ENCODE measurements around the gene TFF2. TPM values are rescaled to one million over a fixed set of nuclear protein-coding genes. Genes with fewer than 3 reads are reported as not detected.

The TFF2 gene
- polyA plus RNA-seq, 3 donors: not detected

DNA sequence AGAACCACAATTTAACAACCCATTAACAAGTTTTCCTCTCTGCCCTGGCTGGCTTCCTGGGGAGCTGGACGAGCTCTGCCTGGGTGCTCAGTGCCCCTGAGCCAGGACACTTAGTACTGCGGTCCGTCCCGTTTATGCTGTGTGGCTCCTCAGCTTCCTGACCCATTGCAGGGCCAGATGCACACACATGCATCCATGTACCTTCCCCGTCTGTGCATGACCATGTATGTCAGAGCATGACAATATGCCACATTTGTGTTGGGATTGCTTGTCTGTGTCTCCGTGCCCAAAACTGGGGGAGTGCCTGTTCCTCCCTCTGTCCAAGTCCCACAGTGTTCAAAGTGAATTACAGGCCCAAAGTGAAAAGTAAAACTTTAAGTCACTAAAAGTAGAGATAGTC, 25.9 kb downstream of the TFF2 start:
- DNase-seq (ENCODE audit: low read depth in 3 of 3, low spot score in 2 of 3): no peak

DNA sequence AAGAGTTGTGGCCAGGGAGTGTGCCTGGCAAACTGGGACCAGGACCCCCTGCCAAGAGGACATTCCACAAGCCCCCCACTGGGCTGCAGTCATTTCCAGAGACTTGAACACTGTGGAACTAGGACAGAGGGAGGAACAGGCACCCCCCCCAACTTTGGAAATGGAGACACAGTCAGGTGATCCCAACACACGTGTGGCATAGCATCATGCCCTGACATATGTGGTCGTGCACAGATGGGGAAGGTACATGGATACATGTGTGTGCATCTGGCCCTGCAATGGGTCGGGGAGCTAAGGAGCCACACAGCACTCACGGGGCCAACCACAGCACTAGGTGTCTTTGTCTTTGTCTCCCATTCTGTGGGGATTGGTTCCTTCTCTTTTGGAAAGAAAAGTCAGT, 28.9 kb downstream of the TFF2 start:
- DNase-seq (ENCODE audit: low read depth in 3 of 3, low spot score in 2 of 3): no peak

DNA sequence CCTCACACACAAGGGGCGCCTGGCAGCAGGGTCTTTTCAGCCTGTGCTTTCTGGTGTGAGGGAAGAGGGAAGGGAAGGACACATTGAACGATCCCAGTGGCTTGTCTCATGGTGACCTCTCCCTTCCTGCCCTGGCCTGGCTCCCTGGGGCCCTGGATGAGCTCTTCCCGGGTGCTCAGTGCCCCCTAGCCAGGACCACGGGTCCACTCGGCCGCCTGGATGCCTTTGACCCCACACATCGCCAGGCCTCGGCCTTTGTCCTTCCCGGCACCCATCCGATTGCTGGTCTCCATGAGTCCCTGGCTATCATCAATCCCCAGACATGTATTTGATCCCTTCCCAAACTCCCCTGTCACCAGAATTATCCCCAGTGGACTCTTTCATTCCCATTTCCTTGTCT, 29.6 kb downstream of the TFF2 start:
- no peak for DNase-seq (ENCODE audit: low read depth in 3 of 3, low spot score in 2 of 3)

GRCh38 chr21:42320791-42321190, 30.0 kb downstream of the TFF2 start:
- DNase-seq (ENCODE audit: low read depth in 3 of 3, low spot score in 2 of 3): no peak

GRCh38 chr21:42319851-42320572, 30.8 kb downstream of the TFF2 start:
- no peak for DNase-seq (ENCODE audit: low read depth in 3 of 3, low spot score in 2 of 3)

DNA sequence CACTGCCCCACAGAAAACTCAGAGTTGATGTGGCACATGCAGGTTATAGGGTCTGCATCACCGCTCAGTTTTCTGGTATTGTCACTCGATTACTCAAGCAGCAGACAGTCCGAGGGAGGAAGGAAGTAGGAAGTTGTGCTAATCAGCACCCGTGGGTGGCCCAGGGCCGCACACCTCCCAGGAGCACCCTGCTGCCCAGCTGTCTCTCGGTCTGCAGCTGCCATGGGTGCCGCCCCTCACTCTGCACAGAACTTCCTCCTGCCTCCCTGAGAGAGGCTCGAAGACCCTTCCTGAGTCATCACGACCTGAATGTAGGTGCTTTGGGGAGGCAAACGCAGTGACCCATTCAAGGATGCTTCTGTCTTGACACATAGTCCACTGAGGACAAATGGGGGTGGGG, 31.4 kb downstream of the TFF2 start:
- no peak for DNase-seq (ENCODE audit: low read depth in 3 of 3, low spot score in 2 of 3)

- no peak for DNase-seq (ENCODE audit: low read depth in 3 of 3, low spot score in 2 of 3)
Observed at GRCh38 chr21:42317826-42318746, 32.7 kb downstream of the TFF2 start.

GRCh38 chr21:42317341-42317741, 33.5 kb downstream of the TFF2 start:
- DNase-seq (ENCODE audit: low read depth in 3 of 3, low spot score in 2 of 3): no peak

- DNase-seq (ENCODE audit: low read depth in 3 of 3, low spot score in 2 of 3): no peak
Observed at GRCh38 chr21:42316891-42317290, 33.9 kb downstream of the TFF2 start.

DNA sequence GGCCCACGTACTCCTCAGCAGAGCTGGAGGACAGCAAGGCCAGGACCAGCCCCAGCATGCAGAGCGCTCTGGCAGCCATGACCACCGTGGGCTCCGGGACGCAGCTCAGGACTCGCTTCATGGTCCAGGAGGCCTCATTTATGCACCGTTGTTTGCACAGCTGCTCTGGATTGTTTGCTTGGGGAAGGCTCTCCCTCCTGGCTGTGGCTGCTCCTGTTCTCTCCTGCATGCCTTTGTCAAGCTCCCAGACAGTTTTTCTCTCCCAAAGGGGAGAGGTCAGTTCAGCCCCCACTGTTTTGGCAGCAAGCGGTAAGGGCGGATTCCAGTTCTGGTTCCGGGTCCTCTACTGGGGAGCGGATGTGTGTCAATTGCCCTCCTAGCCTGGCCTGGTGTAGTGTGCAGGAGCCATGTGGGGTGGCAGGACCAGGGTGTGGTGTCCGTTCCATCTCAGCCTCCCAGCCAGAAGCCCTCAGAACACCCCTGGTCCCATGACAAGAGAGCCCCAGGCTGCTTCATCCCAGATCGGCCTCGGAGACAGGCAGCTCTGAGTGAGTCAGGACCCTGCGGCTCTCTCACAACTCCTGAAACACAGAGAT, 35.4 kb downstream of the TFF2 start, which contains the start of gene TFF3:
Gene TFF3 (minus strand): TSS at position 114 of the 596 bp plus-strand sequence. CDS start 35 bp downstream, at position 79.
- DNase-seq (ENCODE audit: low read depth in 3 of 3, low spot score in 2 of 3): peak in 2 of 3 donors; percentile 34 to 51

GRCh38 chr21:42314616-42315295, 36.0 kb downstream of the TFF2 start:
- no peak for DNase-seq (ENCODE audit: low read depth in 3 of 3, low spot score in 2 of 3)

DNA sequence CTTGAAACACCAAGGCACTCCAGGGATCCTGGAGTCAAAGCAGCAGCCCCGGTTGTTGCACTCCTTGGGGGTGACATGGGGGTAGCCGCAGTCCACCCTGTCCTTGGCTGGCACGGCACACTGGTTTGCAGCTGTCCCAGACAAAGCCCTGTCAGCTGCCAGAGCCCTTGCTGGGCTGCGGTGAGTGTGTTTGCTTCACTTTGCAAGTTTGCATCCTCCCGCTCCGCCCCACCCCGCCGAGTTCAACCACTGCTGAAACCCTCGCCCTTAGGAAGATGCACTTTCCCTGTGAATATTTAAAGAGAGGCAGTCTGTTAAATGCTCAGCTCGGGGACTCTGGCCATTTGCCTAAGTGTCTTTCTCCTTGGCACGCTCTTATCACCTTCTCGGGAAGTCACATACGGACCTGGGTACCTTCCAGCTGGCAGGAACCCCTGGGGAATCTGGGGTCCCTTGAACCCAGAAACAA, 37.3 kb downstream of the TFF2 start:
- DNase-seq (ENCODE audit: low read depth in 3 of 3, low spot score in 2 of 3): no peak

DNA sequence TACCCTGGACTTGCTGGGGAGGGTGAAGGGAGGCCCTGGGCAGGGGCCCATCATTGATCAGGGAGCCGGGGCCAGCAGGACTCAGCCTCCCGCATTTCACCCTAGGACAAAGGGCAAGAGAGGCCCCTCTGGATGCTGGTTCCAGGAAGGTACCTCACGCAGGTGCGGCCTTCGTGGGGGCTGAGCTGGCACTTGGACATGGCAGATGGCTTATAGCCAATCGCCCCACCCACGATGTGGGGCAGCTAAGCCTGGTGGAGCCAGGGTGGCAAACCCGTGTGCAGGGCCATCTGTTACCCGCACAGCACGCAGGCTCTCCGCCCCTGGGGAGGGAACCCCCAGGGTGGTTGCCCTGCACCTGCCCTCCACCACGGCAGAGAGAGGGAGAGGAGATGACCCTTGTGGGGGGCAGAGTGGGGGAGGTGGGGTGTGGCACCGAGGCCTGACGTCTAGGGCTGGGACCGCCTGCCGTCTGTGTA, 38.1 kb downstream of the TFF2 start:
- DNase-seq (ENCODE audit: low read depth in 3 of 3, low spot score in 2 of 3): no peak

GRCh38 chr21:42311816-42312625, 38.8 kb downstream of the TFF2 start:
- no peak for DNase-seq (ENCODE audit: low read depth in 3 of 3, low spot score in 2 of 3)

GRCh38 chr21:42311160-42311559, 39.6 kb downstream of the TFF2 start:
- no peak for DNase-seq (ENCODE audit: low read depth in 3 of 3, low spot score in 2 of 3)

DNA sequence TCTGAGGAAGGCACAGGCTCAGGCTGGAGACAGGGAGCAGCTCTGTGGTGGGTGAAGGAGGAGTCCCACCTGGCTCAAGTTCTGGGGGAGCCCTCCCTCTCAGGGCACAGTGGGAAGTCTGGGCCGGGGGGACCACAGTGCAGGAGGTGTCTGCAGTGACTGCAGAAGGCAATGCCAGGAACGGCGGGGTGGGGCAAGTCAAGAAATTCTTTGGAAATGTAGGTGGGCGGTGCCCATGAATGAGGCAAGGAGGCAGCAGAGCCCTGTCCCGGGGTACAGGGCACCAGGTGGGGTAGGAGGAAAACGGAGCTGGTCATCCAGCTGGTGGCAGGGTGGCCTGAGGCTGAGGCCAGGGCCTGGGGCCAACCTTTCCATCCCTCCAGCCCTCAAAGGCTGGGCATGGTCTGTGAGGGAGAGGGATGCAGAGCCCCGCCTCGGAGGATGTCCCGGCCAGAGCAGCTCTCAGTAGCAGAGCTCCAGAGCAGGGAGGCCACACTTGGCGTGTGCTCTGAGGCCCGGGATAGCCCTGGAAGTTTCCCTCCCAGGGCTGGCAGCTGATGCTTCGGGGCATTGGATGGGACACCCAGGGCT, 40.3 kb downstream of the TFF2 start:
- no peak for DNase-seq (ENCODE audit: low read depth in 3 of 3, low spot score in 2 of 3)

GRCh38 chr21:42309753-42310213, 41.0 kb downstream of the TFF2 start:
- peak in 2 of 3 donors; percentile 41 to 45 for DNase-seq (ENCODE audit: low read depth in 3 of 3, low spot score in 2 of 3)

GRCh38 chr21:42308914-42309752, 41.7 kb downstream of the TFF2 start:
- DNase-seq (ENCODE audit: low read depth in 3 of 3, low spot score in 2 of 3): no peak

Data from right renal cortex interstitium (tissue), 3 donors.